ENCODE measurements around the gene CLEC19A.

GRCh38 chr16:19282101-19282500 is 3.4 kb upstream of the CLEC19A start:
- TF ChIP-seq, protein P1, sequence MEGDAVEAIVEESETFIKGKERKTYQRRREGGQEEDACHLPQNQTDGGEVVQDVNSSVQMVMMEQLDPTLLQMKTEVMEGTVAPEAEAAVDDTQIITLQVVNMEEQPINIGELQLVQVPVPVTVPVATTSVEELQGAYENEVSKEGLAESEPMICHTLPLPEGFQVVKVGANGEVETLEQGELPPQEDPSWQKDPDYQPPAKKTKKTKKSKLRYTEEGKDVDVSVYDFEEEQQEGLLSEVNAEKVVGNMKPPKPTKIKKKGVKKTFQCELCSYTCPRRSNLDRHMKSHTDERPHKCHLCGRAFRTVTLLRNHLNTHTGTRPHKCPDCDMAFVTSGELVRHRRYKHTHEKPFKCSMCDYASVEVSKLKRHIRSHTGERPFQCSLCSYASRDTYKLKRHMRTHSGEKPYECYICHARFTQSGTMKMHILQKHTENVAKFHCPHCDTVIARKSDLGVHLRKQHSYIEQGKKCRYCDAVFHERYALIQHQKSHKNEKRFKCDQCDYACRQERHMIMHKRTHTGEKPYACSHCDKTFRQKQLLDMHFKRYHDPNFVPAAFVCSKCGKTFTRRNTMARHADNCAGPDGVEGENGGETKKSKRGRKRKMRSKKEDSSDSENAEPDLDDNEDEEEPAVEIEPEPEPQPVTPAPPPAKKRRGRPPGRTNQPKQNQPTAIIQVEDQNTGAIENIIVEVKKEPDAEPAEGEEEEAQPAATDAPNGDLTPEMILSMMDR (IDR thresholded peaks at IDR 0.05), result no peak
- TF ChIP-seq POLR2A (IDR thresholded peaks at IDR 0.05), result no peak
